C4-2B (cell line): ENCODE results near the gene OSBPL8.

Source experiments
- CTCF ChIP-seq: fragments of 450-650 bp; conservative IDR thresholded peaks from 2 replicates; pipeline ENCODE4 v1.5.1; 2017; ENCODE audit warnings: mild to moderate bottlenecking
- ZFX ChIP-seq: fragments of 450-650 bp; IDR thresholded peaks from 2 replicates; pipeline ENCODE4 v1.6.1; 2017

- TF ChIP-seq CTCF (no peak), ZFX (no peak)
Observed at GRCh38 chr12:76311796-76312195, 247.8 kb downstream of the OSBPL8 start.
